Measurements from ENCODE around the gene ITGA7. TPM values are rescaled to one million over a fixed set of nuclear protein-coding genes. Genes with fewer than 3 reads are reported as not detected.

The ITGA7 gene
- total and polyA plus RNA-seq, 2 of the 8 experiments (the other 6 are each of a cell fraction or from before 2014, with no cell fraction given) = 57.6 to 86.1 TPM

GRCh38 chr12:55744340-55745030 is 36.8 kb upstream of the ITGA7 start:
- Histone ChIP-seq H2BK120ac (replicated peaks; ENCODE audit: low read depth, low read length) (peak overlapping the region; percentile 87), H2BK5ac (ENCODE audit: low read depth, low read length) (peak overlapping the region; percentile 89; the same call in 1 of the 2 replicates), H3K4me2 (ENCODE audit: insufficient read depth in 1 of 2, low read depth in 2 of 2, low read length in 2 of 2) (peak overlapping the region; percentile 82 to 93), H3K79me2 (ENCODE audit: control insufficient read depth in 1 of 2, insufficient read depth in 2 of 2, low read length in 2 of 2) (peaks cover 10 to 52% of the 10 kb centered on the region in 2 experiments), H4K91ac (replicated peaks; ENCODE audit: insufficient read length, low read length) (peak overlapping the region; percentile 52), H2BK15ac (ENCODE audit: low read length) (peak overlapping the region; percentile 21), H2AK5ac (ENCODE audit: low read depth, low read length) (0 out of 2 replicates have a peak overlapping the region, but pooled peaks have one; percentile 47), H3K18ac (ENCODE audit: extremely low read depth, low read length) (peak overlapping the region; percentile 94), H3K9ac (replicated peaks in 1 of 4; ENCODE audit: extremely low read depth in 1 of 4, low read depth in 3 of 4, low read length in 3 of 4) (peak overlapping the region; percentile 42 to 90 (median 62)), H3K23ac (ENCODE audit: insufficient read length) (no peak overlapping the region), H3K36me3 (ENCODE audit: control insufficient read depth in 2 of 4, insufficient read depth in 4 of 4, low read length in 3 of 4) (peaks cover 3 to 14% (median 12%) of the 10 kb centered on the region in 4 experiments; a peak in 7 of 8 replicates), H3K79me1 (ENCODE audit: low read depth, low read length) (peaks cover 13% of the 10 kb centered on the region), H3K23me2 (ENCODE audit: low read depth, low read length) (peaks cover 29% of the 10 kb centered on the region), H2AFZ (ENCODE audit: low read length) (no peak overlapping the region), H3K4me1 (replicated peaks in 1 of 4; ENCODE audit: control insufficient read depth in 3 of 4, insufficient read depth in 4 of 4, low read length in 3 of 4) (peaks cover 8 to 37% (median 19%) of the 10 kb centered on the region in 4 experiments), H3K9me3 (ENCODE audit: insufficient read depth in 2 of 2, low read depth in 1 of 2, low read length in 1 of 2) (no peaks in the 10 kb centered on the region), H3K4me3 (ENCODE audit: extremely low read depth in 1 of 4, insufficient read depth in 2 of 4, low read depth in 3 of 4, low read length in 4 of 4) (peak overlapping the region; percentile 80 to 99 (median 92)), H4K8ac (ENCODE audit: extremely low read depth, insufficient read depth, low read length) (no peak overlapping the region), H3K4ac (replicated peaks; ENCODE audit: insufficient read length, low read depth, low read length) (no peak overlapping the region), H3K27me3 (replicated peaks in 1 of 4; ENCODE audit: control insufficient read depth in 3 of 4, extremely low read depth in 1 of 4, insufficient read depth in 3 of 4, low read length in 3 of 4) (no peaks in the 10 kb centered on the region), H4K5ac (ENCODE audit: insufficient read length, low read depth, low read length) (peak overlapping the region; percentile 7), H3K27ac (ENCODE audit: low read depth, low read length) (no peak overlapping the region), H3K14ac (ENCODE audit: insufficient read length) (peak overlapping the region; percentile 92), H4K20me1 (replicated peaks in 1 of 2; ENCODE audit: control insufficient read depth in 1 of 2, insufficient read depth in 2 of 2, low read length in 2 of 2) (peaks cover 10 to 13% of the 10 kb centered on the region in 2 experiments), H2BK12ac (ENCODE audit: low read depth, low read length) (peak overlapping the region; percentile 19; the same call in 1 of the 2 replicates), H2BK20ac (ENCODE audit: low read length) (0 out of 2 replicates have a peak overlapping the region, but pooled peaks have one; percentile 35), H3K56ac (replicated peaks; ENCODE audit: insufficient read length, low read depth, low read length) (peak overlapping the region; percentile 13)
- POLR2A ChIA-PET (ENCODE audit: partially characterized antibody) = interaction anchor here (0.5 to 46.5 kb wide), 20 partner anchors 1 to 299 kb away, joined by 3 to 809 read pairs (median 5); partner anchors contain the start of genes BLOC1S1, CD63, CDK2 and DNAJC14
- FAIRE-seq = no peak
- WGBS, 2 experiments (ENCODE audit: extremely low coverage in 1 of 2, insufficient coverage in 1 of 2, insufficient read length in 1 of 2, insufficient replicate concordance in 2 of 2, low coverage in 1 of 2, low lambda C conversion rate in 2 of 2, missing lambda C conversion rate in 1 of 2) = 6% methylated on average over 10 of the region's 11 CpGs; no CpG with 5 or more reads in 1 of the 2 experiments
- CTCF ChIA-PET (ENCODE audit: partially characterized antibody) = interaction anchor here (0.6 to 11.1 kb wide), 19 partner anchors 9 to 745 kb away, joined by 3 to 224 read pairs (median 4); partner anchors contain the start of genes MMP19, ORMDL2 and SARNP
- TF ChIP-seq GTF2F1 (IDR thresholded peaks at IDR 0.05; ENCODE audit: borderline replicate concordance, low read depth, low read length) (no peak), MAX (IDR thresholded peaks at IDR 0.05) (peak; percentile 64)
- TF ChIP-seq, protein P1, sequence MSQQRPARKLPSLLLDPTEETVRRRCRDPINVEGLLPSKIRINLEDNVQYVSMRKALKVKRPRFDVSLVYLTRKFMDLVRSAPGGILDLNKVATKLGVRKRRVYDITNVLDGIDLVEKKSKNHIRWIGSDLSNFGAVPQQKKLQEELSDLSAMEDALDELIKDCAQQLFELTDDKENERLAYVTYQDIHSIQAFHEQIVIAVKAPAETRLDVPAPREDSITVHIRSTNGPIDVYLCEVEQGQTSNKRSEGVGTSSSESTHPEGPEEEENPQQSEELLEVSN (IDR thresholded peaks at IDR 0.05) = peak; percentile 54; the same call in 1 of the 2 replicates
- DNase-seq (ENCODE audit: low read depth in 1 of 2, low spot score in 2 of 2) = no peak
